ENCODE data around the gene SH3GL2.

DNA sequence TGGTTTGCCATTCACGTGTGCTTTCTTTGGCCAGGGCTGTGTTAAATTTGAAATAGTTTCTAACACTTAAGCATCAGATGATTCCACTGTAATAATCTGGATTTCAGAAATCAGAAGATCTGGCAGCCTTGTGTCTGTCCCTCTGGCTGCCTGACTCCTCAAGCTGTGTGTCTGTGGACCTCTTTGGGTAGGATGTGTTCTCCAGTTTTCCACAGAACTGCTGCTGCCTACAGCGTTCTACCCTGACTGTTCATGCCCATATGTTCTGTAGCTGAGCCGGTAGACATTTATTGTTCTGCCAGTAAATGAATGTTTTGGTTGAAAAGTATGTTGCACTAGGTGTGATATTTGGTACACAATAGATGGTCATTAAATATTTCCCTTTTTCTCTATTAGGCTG, 81.3 kb downstream of the SH3GL2 start:
- TF ChIP-seq POLR2AphosphoS5 (IDR thresholded peaks at IDR 0.05; ENCODE audit: low read depth, low read length): no peak
- no peak for TF ChIP-seq POLR2A (IDR thresholded peaks at IDR 0.05; ENCODE audit: low read depth, low read length)
